NT2/D1 (cell line): Measurements from ENCODE around the gene WNT3A.

ENCODE experiments used
- YY1 ChIP-seq: IDR thresholded peaks from 2 replicates; pipeline ENCODE4 v1.6.1; 2011; ENCODE audit not compliant: insufficient read length, insufficient read depth
- ZNF274 ChIP-seq: IDR thresholded peaks from 2 replicates; pipeline ENCODE4 v1.6.1; 2011; ENCODE audit warnings: mild to moderate bottlenecking, low read depth, low read length

DNA sequence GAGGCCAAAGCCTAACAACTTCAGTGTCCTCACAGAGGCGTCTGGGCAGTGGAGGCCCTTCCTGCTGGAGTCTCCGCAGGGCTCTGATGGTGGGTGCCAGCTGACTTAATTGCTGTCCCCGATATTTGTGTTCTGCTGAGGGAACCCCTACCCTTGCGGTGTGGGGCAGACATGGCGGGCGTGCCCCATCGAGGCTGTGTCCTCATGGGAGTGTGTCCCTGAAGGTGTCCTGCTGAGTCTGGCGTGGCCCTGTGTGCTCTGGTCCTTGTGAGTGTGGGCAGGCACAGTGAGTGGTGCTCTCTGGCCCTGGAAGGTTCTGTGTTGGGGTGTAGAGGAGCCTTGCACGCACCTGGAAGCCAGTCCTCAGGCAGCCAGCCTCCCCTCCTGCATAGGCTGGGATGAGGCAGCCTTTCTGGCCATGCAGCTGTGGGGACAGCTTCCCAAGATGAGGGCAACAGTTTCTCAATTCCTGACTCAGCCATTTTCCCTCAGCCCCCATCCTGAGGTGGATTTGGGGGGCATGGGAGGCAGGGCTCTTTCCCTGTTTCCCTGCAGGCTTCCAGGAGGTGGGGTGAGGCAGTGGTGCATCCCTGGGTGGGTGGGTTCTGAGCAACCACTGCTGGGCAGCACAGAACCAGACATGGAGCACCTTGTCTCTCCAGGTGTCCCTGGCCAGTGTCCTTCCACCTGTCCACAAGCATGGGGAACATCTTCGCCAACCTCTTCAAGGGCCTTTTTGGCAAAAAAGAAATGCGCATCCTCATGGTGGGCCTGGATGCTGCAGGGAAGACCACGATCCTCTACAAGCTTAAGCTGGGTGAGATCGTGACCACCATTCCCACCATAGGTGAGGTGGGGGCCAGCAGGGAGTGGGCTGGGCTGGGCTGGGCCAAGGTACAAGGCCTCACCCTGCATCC is 89.9 kb downstream of the WNT3A start:
- TF ChIP-seq YY1 = no peak
- TF ChIP-seq ZNF274 = no peak
